HG02588 (cell line): Measurements from ENCODE around the gene PROK1.

ENCODE experiments used
- ATAC-seq: cut with Tn5 transposase; IDR thresholded peaks from one replicate; pipeline ENCODE4 v1.9.1; 2021; ENCODE audit warnings: mild to moderate bottlenecking, moderate library complexity; ENCODE audit not compliant: unreplicated experiment

The PROK1 gene

DNA sequence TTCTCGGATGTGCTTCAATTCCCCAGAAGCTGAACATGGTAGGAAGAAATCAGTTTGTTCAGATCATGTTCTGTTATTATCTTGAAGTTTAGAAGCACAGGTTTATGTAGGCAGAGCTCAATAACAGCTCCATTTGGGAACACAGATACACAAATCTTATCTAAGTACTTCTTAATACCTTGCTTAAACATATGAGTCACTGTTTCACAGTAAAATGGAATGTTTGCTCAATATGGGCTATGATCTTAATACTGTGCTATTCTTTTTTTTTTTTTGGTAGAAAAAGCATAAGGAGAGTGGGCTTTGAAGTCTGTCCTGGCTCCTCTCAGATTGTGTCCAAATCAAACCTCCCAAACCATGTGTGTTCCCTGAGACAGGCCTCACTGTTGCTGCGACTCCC is 13.4 kb downstream of the PROK1 start:
- ATAC-seq = no peak

DNA sequence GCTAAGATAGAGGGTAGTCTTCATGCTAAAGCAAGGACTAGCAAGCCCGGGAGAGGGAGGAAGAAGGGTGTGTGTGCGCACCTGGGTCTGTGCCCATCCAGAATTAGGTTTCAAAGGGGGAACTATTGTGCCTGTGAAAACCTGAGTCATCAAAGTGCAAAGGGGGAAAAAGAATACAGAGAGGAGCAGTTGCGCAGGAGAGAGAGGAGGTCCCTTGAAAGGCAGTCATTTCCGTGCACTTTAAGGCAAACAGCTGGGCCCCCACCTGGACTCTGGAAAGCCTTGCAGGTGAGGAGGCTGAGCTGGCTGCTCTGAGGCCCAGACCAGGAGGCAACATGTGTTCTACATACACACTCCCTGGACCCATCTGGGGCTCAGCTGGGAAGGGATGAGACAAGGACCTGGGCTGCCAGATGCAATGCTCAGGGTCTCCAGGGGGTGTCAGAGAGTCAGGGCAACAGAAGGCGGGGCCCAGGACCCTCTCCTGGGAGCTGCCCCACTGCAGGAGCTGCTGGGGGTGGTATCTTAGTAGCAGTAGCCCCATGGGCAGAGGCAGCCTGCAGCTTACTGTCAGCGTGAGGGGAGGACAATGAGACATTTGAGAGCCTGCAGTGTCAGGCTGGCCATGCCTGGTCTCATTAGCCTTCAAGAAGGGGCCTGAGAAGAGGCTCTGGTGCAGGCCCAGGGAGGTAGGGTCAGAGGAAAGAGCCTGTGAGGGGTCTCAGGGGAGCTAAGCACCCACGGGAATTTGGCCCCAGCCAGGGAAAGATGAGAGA is 14.3 kb downstream of the PROK1 start:
- no peak for ATAC-seq

DNA sequence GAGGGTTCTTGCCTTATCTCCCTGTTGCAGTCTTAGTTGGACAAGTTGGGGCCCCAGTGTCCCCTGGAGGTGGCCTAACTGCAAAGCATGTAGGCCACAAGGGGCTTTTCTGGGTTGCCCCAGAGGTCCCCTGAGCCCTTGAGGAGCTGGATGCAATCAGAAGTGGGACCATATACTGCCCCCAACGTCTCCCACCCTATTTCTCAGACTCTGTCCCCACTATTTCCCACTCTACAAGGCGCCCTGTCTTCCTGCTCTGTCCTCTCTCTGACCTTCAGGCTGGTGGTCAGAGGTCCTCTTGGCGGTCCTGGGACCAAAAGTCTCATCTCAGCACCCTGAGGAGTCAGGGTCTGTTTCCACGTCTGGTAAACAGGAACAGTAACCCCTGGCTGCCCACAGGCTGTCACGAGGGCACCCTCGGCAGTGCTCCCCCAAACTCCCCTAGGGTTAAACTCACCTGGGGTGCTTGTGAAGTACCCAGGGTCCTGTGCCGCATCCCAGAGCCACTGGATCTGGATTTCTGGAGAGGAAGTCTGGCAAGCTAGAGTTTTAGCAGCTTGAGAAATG is 14.9 kb downstream of the PROK1 start:
- ATAC-seq = no peak

DNA sequence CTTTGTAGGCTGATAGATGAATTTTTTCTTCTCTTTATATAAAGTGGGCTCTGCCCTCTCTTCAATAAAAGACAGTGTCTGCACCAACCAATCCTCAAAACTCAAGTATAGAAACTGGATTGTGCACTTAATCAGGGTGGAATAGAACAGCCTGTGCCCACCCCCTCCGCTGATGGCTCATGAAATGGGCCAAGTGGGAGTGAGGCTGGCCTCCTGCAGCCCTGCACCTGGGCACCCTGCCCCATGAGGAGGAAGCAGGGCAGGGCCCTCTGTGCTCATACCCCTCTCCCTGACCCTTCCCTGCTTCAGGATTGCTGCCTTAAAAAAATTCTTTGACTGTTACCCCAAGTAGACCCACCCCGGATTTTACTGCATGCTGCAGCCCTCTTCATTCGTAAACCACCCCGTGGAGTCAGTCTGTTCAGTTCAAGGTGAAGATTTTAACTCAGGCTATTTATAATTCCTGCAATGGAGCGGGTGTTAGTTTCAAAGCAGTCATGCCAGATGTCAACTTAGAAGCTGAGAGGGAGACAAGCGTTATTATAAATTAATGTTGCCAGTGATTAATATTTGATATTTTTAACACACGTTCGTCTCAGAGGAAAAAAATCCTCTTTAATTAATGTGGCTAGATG is 15.8 kb downstream of the PROK1 start:
- no peak for ATAC-seq

DNA sequence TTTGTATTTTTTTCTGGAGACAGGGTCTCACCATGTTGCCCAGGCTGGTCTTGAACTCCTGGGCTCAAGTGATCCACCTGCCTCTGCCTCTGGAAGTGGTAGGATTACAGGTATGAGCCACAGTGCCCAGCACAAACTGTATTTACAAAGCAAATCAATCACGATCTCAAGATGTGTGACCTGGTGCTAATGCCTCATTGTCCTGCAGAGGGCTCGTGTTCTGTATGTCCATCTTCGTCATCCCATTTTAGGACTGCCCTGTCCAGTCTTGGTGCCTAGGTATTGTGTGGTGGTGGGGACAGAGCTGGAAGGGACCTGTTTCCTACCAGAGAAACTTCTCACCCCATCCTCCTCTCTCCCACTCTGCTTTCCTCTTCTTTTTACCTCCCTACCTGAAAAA is 20.2 kb downstream of the PROK1 start:
- ATAC-seq = no peak

DNA sequence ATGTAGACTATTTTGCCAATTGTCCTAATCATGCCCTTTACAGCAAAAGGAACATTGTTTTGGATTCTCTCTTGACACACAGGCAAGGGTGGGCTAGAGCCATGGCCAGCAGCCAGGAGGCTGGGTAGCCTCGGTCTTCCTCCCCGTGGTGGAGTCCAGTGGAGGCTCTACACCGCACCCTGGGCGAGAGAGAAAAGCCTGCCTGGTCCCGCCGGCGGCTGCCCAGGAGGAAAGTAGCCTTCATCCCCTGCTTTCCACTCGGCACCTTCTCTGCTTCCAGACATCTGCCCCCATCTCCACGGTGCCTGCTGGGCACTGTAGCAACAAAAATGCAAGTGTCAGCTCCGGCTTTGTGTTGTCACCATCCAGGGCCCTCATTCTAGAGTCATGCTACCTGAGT is 21.6 kb downstream of the PROK1 start:
- ATAC-seq = no peak

DNA sequence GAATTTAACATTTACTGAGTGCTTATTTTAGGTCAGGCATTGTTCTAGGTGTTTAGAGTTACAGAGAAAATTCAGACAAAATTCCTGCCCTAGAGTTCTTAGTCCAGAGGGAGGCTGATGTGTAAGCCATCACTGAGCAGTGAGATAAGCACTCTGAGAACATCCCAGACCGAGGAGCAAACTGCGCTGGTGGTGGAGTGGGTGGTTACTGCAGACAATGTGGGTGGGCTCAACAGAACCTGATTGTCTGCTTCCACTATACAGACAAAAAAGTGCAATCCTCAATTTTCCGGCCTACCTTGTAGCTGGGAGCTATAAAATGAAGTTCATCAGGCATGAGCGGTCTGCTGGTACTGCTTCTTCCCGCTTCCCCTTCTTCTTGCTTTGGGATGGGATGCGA is 23.5 kb downstream of the PROK1 start:
- ATAC-seq = no peak

DNA sequence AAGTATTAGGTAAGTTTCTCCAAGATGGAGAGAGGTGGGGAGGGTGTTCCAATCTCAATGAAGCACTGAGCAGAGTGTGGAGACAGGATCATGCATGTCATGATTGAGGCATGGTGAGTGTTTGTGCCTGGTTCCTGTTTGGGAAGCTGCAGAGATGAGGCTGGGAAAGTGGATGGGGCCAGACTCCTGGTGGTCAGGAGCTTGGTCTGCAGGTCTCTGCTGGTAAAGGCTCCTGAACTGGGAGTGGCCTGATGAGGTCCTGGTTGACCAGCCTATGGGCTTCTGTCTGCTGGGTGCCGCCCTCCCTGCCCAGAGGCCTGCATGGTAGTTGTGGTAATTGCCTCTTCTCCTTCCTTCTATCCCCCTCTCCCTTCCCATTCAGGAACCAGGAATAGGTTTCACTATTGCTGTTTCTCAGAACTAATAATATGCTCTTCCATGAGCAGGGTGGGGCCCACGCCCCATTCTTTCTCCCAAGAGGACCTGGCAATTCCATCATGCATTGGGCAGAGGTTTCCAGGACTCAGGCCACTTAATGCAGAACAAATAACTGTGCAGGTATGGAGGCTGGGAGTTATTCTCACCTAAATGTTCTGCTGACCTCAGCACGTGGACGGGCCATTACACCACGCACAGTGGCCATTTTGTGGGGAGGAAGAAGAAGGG is 24.5 kb downstream of the PROK1 start:
- no peak for ATAC-seq

DNA sequence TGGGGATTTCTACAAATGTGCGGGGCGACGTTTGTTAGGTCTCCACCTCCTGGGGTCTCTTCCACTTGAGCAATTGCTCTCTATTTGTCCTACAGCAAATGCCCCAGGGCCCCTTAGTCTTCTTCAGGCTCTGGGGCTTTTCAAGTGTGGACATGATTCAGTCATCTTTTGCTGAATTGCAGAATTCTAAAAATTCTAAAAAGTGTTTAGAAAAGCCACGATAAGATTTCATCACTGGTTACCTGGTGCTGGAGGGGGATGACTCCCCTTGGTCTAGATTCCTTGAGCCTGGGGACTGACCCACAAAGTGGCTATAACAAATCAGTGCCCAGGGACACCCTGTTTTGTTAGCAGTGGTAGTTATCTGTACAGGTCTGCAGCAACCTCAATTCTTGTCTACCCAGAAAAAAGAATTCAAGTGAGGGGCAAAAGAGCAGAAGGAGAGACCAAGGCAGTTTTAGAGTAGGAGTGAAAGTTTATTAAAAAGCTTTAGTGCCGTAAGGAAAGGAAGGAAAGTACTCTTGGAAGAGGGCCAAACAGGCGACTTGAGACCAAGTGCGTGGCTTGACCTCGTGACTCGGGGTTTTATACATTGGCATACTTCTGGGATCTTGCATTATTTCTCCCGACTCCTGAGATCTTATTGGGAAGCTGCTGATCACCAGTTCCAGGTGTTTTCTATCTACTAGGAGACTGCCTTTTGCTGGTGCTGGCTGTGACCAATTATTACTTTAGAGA is 25.2 kb downstream of the PROK1 start:
- ATAC-seq = no peak

DNA sequence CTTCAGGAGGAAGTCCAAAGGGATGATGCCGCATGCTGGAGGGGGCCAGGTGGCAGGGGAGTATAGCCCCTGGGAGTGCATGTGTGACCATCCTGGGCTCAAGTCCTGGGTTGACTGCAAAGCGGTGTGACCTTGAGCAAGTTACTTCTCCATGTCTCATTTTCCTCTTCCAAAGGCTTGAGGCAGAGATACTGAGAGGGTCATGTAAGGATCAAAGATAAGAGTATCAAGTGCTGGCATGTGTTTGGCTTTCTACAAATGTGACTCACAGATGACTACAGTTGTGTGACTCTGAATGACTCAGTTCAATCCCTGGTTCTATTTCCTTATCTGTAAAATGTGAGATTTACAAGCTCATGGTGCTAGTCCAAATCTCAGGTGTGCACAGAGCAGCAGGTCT is 26.1 kb downstream of the PROK1 start:
- no peak for ATAC-seq

DNA sequence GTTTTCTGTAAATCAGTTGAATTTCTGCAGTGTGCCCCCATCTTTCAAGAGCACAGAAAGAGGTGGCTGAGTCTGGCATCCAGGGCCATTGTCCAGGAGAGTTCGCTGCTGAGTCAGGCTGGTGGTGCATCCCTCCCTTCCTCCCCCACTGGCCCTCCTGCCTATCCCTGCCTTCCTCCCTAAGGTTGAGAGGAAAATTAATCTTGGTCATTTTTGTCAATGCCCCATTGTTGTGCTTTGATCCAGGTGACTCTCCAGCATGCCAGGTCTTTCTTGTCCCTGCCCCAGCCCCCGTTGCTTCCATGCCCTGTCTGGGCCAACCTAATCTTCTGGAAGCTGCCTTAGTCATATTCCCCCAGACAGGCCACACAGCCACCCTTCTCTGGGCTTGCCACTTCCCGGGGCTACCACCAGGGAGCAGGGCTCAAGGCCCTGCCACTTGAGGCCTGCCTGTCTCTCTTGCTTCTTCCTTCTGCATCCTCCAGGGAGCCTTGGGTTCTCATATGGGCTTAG is 26.6 kb downstream of the PROK1 start:
- ATAC-seq = no peak

DNA sequence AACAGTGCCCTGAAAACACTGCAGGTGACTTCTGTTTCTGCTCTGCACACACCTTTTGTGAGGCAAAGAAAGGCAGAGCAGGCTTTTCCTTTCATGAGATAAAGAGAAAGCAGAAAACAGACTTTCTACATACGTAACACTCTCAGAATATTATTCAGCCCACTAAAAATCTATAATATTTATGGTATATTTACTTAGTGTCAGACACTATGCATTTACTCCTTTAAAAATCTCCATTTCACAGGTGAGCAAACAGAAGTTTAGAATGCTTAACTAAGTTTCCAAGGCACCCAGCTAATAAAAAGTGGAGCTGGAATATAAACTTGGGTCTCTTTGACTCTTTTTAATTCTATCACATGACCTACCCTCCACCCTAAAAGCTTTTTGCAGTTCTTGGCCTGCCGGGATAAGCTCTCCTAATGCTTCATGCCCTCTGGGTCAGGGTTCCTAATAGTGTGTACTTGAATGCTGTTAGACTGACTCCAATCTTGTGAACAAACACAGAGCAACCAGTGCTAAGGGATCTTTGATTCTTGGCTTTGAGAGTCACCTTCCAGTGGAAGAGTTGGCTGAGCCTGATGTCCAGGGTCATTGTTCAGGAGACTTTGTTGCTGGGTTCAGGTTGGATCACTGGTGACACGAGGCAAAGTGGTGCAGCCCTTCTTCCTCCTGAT is 27.2 kb downstream of the PROK1 start:
- no peak for ATAC-seq

DNA sequence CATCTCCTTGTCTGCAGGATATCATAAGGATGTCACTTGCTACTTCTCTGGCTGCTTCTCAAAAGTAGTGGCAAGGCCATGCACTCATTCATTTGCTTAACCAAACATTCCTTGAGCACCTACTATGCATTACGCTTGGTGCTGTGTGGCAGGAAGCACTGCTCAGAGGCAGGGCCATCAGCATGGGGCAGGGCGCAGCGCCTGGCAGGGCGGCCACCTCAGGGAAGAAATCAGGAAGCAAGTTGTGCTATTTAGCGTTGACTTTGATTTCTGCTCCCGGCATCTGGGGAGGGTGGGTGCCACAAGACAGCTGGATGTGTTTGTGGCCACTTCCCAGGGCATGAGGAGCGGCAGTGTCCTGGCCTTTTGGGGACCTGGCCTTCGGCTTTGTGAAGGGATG is 27.9 kb downstream of the PROK1 start:
- no peak for ATAC-seq

DNA sequence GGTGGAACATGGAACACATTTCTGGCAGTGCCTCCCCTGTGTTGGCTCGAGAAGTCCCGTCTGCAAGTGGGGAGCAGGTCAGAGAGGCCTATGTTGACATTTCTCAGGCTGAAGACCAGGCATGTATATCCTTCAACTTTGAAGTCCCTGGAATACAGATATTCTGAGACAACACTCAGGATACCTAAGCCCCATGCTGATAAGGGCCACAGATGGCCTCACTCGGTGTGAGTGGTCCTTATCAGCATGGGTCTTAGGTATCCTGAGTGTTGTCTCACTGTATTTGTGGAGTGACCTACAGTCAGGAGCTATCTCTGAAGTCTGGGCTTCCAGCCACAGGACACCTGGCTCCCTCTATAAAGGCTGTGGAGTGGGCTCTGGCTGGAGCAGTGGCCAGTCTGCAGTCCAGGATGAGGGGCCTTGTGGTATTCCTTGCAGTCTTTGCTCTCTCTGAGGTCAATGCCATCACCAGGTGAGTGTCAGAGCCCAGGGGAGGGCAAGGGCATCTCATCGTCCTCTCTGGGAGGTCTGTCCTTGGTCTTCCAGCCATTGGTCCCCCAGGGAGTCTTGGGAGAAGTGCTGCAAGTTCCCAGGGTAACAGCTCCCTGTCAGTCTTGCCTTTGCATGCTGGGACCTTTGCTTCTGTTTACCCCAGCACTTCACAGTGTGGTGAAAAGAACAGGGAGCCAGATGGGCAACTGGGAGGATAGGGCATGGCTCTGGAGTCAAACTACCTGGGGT is 29.6 kb downstream of the PROK1 start:
- ATAC-seq = no peak

DNA sequence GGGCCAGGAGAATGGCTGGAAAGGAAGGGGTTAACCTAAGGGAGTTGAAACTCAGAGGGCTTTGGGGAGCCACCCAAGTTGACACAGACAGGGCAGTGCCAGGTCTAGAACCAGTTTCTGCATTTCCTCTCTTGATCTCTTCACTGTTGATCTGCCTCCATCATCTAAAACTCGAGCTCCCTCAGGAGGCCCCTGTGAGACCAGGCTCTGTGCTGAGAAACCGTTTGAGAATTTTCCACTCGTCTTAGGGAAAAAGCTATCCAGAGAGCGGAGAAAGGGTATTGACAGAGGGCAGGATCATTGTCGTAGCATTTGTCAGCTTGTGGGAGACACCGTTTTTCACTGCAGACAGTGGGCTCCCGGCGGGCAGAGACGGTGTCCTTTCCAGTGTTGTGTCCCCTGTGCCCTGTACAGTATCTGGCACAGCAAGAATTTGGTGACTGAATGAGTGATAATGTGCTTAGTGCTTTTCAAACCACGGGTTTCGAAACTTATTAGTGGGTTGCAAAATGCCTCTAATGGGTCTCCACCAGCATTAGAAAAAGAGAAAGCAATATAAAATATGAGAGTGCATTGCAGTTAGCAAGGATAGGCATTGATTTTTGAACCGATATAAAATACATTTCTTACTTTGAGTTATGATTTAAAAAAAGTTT is 31.1 kb downstream of the PROK1 start:
- ATAC-seq = no peak

DNA sequence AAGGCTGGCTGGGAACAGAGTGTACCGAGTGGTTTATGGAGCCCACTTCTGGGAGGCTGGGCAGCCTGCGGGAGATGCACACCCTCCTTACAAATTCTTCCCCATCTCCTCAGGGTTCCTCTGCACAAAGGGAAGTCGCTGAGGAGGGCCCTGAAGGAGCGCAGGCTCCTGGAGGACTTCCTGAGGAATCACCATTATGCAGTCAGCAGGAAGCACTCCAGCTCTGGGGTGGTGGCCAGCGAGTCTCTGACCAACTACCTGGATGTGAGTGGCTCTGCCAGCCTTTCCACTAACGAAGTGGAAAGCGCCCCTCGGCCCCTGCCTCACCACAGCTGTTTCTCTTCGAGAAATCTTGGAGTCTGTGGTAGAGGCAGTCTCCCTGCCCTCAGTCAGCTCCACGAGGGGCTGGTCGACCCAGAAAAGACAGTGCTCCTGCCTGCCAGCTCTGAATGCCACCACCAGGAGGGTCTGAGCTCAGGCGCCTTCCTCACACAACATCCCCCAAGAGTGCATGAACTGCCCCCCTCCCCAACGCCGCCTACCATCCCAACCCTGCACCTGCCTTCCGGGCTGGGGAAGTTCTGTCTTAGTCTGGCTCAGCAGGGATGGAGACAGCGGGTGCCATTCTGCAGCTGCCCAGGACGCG is 31.8 kb downstream of the PROK1 start:
- no peak for ATAC-seq

DNA sequence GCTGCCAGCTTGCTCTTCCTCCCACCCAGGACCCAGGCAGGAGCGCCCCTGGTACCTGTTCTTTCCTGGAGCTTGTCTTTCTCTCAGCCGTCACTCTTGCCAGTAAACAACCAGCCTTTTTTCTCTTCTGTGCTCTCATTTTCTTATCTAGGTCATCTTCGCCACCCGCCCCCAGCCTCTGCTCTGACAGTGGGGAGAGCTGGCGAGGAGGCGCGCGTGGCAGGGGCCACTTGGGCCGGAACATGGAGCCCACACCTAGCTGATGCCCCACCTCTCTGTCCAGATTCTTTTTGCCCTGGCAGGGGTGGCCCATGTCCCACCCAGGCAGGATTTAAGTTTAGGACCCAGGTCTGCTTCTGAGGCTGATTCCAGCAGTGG is 32.3 kb downstream of the PROK1 start:
- no peak for ATAC-seq

DNA sequence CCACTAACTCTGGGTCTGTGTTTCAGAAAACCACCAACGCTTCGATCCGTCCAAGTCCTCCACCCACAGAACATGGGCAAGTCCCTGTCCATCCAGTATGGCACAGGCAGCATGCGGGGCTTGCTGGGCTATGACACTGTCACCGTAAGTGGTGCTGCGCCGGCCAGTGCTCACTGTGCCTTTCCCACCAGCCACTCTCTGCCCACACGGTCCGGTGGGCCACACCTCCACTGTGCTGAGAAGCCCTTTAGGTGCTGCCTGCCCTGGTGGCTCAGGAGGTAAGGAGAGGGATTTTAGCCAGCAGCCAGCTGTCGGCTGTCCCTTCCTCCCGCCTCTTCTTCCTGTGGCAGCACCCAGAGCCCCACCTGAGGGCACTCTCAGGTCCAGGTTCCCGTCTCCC is 33.9 kb downstream of the PROK1 start:
- ATAC-seq = no peak

DNA sequence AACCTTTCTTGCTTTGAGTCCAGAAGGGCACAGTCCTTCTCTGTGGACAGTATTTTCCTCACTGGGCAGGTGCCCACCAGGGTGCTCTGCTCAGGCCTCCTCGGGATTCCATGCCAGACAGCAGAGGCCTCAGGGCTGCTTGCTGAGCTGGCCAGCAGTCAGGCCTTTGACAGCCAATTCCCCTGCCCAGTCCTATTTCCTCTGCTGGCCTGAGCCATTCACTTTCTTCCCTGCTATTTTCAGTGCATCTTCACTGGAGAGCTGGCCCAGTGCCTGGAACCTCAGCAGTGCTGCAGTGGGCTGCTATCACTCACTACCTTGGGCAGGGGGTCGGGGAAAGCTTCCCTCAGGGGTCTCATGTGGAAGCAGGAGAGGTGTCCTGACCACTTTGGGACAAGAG is 34.8 kb downstream of the PROK1 start:
- ATAC-seq = no peak
